HEK293T (cell line): Measurements from ENCODE around the gene MTURN.

ENCODE experiments used
- CTCF ChIA-PET: fragments of 350-600 bp; formaldehyde crosslinking; extraction: SDS; loops from one replicate; lab custom pipeline; 2021; ENCODE audit warnings: antibody characterized with exemption, inconsistent platforms; lab: Yijun Ruan, JAX
- POLR2A ChIA-PET: fragments of 350-600 bp; formaldehyde crosslinking; extraction: SDS; loops from one replicate; lab custom pipeline; 2020; ENCODE audit warnings: antibody characterized with exemption, inconsistent platforms; lab: Yijun Ruan, JAX
- DNase-seq: peaks from one replicate; pipeline ENCODE4 v3.0.0; 2012; ENCODE audit warnings: mixed read lengths; ENCODE audit errors: extremely low spot score
- ARNT ChIP-seq: fragments of 450-650 bp; IDR thresholded peaks from 2 replicates; pipeline ENCODE4 v1.6.1; 2017; ENCODE audit warnings: mild to moderate bottlenecking
- BHLHE40 ChIP-seq: fragments of 450-650 bp; IDR thresholded peaks from 2 replicates; pipeline ENCODE4 v1.6.1; 2016; ENCODE audit warnings: mild to moderate bottlenecking, moderate library complexity, borderline replicate concordance
- CTBP1 ChIP-seq: fragments of 450-650 bp; IDR thresholded peaks from 2 replicates; pipeline ENCODE4 v1.6.1; 2016; ENCODE audit warnings: borderline replicate concordance
- ELF4 ChIP-seq: fragments of 450-650 bp; IDR thresholded peaks from 2 replicates; pipeline ENCODE4 v1.6.1; 2017; ENCODE audit warnings: antibody characterized with exemption
- FOXA1 ChIP-seq: fragments of 450-650 bp; IDR thresholded peaks from 2 replicates; pipeline ENCODE4 v1.6.1; 2016; ENCODE audit warnings: mild to moderate bottlenecking
- FOXK2 ChIP-seq: fragments of 450-650 bp; IDR thresholded peaks from 2 replicates; pipeline ENCODE4 v1.6.1; 2016; ENCODE audit warnings: mild to moderate bottlenecking
- FOXM1 ChIP-seq: fragments of 450-650 bp; IDR thresholded peaks from 2 replicates; pipeline ENCODE4 v1.6.1; 2017; ENCODE audit warnings: mild to moderate bottlenecking, borderline replicate concordance
- HDGF ChIP-seq: fragments of 450-650 bp; IDR thresholded peaks from 2 replicates; pipeline ENCODE4 v1.6.1; 2017; ENCODE audit warnings: antibody characterized with exemption, borderline replicate concordance
- L3MBTL2 ChIP-seq: fragments of 450-650 bp; conservative IDR thresholded peaks from 2 replicates; pipeline ENCODE4 v1.6.1; 2016; ENCODE audit warnings: mild to moderate bottlenecking
- LEF1 ChIP-seq: fragments of 450-650 bp; IDR thresholded peaks from 2 replicates; pipeline ENCODE4 v1.6.1; 2017; ENCODE audit warnings: mild to moderate bottlenecking, borderline replicate concordance
- NFRKB ChIP-seq: fragments of 450-650 bp; IDR thresholded peaks from 2 replicates; pipeline ENCODE4 v1.6.1; 2016; ENCODE audit warnings: mild to moderate bottlenecking, moderate library complexity
- PKNOX1 ChIP-seq: fragments of 450-650 bp; IDR thresholded peaks from 2 replicates; pipeline ENCODE4 v1.6.1; 2016
- SP1 ChIP-seq: fragments of 450-650 bp; IDR thresholded peaks from 2 replicates; pipeline ENCODE4 v1.6.1; 2017
- SUZ12 ChIP-seq: fragments of 450-650 bp; IDR thresholded peaks from 2 replicates; pipeline ENCODE4 v1.6.1; 2016; ENCODE audit warnings: mild to moderate bottlenecking
- TARDBP ChIP-seq: fragments of 450-650 bp; IDR thresholded peaks from 2 replicates; pipeline ENCODE4 v1.6.1; 2016
- ZNF384 ChIP-seq: fragments of 450-650 bp; IDR thresholded peaks from 2 replicates; pipeline ENCODE4 v1.6.1; 2016

MTURN gene

DNA sequence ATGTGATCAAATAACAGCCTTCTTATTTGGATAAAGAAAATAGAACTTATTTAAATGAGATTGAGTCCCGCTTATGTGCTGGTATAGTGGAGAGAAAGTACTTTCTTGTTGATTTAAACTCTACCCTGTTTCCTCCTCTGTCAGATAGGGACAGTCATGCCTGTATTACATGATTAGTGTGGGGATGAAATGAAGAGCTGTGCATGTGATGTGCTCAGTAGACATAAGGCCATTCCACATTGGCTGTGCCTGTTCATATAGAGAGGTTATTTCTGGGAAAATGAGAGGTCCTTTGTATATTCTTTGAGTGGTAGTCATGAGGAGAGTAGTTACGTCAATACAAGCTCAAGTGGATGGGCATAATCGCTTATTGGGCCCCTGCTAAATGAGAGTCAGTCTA lies 5.7 kb downstream of the MTURN start:
- ChIA-PET POLR2A (no interaction called here), CTCF (no interaction called here)
- TF ChIP-seq NFRKB: no peak
- TF ChIP-seq CTBP1: no peak
- no peak for TF ChIP-seq ARNT
- TF ChIP-seq L3MBTL2: no peak
- no peak for TF ChIP-seq ELF4
- TF ChIP-seq TARDBP: no peak
- no peak for DNase-seq

DNA sequence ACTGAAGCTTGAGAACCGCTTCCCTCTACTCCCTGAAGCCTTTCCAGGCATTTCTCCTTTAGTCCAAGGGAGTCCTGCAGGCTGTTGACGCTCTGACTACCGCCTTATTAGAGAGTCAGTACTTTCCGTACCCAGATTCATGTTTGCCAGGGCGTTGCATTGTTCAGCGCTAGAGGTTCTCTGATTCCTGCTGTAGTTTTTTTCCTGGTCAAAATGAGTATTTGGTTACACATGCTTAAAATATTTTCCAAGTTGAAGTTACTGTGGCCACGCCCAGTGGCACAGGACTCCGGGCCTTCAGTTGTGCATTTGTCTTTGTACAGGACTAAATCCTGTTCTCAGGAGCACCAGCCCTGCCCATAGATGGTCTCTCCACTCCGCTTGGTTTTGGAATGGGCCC lies 7.9 kb downstream of the MTURN start:
- POLR2A ChIA-PET: no interaction called here
- no peak for DNase-seq
- TF ChIP-seq CTBP1 (no peak), ARNT (no peak), ZNF384 (no peak), BHLHE40 (no peak), SP1 (no peak), HDGF (no peak), FOXM1 (no peak), L3MBTL2 (no peak), FOXK2 (no peak), ELF4 (no peak), FOXA1 (no peak)
- CTCF ChIA-PET: no interaction called here

DNA sequence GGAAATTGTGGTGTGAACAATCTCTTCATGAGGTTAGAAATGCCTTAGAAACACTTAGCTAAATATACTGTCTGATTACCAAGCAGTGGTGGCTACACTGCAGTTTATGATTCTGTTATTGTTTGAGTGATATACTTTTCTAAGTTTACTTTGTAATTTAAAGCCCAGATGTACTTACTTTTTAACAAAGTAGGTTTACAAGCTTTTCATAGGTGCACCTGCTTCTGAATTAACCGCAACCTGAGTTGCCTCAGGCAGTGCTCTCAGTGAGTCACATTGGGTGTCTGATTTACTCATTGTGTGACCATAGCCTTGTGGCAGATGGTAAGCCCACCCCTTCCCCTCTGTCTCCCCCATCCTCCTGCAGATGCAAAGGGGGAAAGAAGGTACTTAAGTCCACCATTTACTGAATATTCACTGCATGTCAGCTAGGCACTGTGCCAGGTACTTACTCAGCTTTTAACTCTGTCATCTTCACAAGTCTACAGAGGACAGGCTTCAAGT lies 9.0 kb downstream of the MTURN start:
- POLR2A ChIA-PET: interaction anchor here (1.4 kb wide), 1 partner anchor 9 kb away, joined by 5 read pairs; the partner anchor contains the start of gene MTURN
- no peak for DNase-seq
- TF ChIP-seq PKNOX1 (no peak), CTBP1 (no peak), ELF4 (no peak), SUZ12 (no peak), LEF1 (no peak), TARDBP (no peak)
- CTCF ChIA-PET: no interaction called here

- no peak for DNase-seq
- ChIA-PET CTCF (no interaction called here), POLR2A (interaction anchor here (1.4 kb wide), 1 partner anchor 10 kb away, joined by 5 read pairs; the partner anchor contains the start of gene MTURN)
- TF ChIP-seq CTBP1 (no peak), FOXK2 (no peak)
These were observed 10.0 kb downstream of the MTURN start for GRCh38 chr7:30144657-30145306.

DNA sequence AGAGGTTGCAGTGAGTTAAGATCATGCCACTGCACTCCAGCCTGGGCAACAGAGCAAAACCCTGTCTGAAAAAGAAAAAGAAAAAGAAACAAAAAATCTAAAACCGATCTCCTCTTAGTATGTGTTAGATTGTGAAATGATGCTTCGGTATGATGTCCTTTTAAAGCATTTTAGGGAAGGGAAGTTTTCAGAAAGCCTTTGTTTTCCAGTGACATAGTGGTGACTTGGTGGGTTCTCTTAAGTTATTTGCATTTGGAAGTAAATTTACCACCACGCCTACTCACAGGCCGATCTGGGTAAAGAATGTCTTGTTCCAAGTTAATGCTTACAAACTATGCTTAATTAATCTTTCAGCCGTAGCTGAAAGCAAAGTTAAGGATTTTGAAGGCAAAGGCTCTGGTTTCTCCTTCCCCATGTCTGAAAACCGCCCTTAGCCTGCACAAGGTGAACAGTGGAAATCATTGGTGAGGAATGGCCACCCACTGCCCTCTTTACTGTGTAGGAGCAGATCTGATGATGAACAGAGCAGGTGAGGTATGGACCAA lies 10.7 kb downstream of the MTURN start:
- ChIA-PET CTCF (no interaction called here), POLR2A (no interaction called here)
- no peak for TF ChIP-seq SUZ12
- no peak for TF ChIP-seq FOXA1
- no peak for DNase-seq

DNA sequence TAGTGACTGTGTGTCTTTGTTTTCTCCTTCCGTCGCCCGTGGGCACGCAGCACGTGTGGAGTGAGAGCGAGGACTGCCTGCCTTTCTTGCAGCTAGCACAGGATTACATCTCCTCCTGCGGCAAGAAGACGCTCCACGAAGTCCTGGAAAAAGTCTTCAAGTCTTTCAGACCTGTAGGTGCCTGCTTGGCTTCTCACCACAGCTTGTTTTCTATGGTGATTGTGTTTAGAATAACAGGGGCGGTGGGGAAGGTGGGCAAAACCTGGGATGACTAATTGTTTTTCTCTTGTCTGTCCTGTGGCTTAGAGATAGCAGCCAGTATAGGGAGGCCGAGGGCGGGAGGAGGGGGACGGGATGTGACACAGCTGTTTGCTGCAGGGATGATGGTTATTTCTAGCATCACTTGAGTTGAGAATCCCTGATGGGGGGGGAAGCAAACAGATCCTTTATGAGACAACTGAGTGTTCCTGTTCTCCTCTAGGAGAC lies 11.4 kb downstream of the MTURN start:
- TF ChIP-seq ZNF384 (no peak), CTBP1 (no peak), SP1 (no peak)
- ChIA-PET POLR2A (no interaction called here), CTCF (no interaction called here)
- DNase-seq: no peak

DNA sequence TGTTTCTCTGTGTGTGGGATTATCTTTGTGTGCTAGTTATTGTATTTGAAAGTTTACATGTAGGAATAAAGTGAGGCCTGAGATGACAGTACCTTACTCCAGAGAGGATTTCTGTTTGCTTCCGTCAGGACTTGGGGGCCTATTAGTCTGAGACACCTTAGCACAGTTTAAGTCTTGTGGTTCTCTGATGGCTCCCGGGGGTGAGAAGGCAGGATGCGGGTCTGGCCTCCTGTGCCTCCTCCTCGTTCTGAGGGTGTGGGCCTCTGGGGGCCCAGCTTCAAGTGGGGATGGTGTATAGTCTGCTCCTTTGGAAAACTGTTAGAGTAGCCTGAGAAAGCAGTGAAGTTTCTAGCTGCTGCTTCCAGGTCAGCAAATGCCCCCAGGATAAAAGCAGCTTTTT lies 12.4 kb downstream of the MTURN start:
- TF ChIP-seq SUZ12 (no peak), CTBP1 (no peak), ZNF384 (no peak), PKNOX1 (no peak), ELF4 (no peak), FOXM1 (no peak), LEF1 (no peak), TARDBP (no peak), FOXA1 (no peak), HDGF (no peak), FOXK2 (no peak), BHLHE40 (no peak), NFRKB (no peak), SP1 (no peak), L3MBTL2 (no peak)
- CTCF ChIA-PET: no interaction called here
- no peak for DNase-seq
- POLR2A ChIA-PET: no interaction called here

GRCh38 chr7:30147785-30148184 lies 13.0 kb downstream of the MTURN start:
- DNase-seq: no peak
- ChIA-PET POLR2A (interaction anchor here (1.8 kb wide), 1 partner anchor 11 kb away, joined by 4 read pairs; no protein-coding TSS in a partner anchor), CTCF (no interaction called here)
- TF ChIP-seq LEF1: no peak
- TF ChIP-seq ARNT: no peak
- no peak for TF ChIP-seq PKNOX1
- no peak for TF ChIP-seq BHLHE40
- TF ChIP-seq HDGF: no peak
- no peak for TF ChIP-seq TARDBP
- no peak for TF ChIP-seq FOXM1
